ENCODE results near the gene LRSAM1.

LRSAM1 gene

DNA sequence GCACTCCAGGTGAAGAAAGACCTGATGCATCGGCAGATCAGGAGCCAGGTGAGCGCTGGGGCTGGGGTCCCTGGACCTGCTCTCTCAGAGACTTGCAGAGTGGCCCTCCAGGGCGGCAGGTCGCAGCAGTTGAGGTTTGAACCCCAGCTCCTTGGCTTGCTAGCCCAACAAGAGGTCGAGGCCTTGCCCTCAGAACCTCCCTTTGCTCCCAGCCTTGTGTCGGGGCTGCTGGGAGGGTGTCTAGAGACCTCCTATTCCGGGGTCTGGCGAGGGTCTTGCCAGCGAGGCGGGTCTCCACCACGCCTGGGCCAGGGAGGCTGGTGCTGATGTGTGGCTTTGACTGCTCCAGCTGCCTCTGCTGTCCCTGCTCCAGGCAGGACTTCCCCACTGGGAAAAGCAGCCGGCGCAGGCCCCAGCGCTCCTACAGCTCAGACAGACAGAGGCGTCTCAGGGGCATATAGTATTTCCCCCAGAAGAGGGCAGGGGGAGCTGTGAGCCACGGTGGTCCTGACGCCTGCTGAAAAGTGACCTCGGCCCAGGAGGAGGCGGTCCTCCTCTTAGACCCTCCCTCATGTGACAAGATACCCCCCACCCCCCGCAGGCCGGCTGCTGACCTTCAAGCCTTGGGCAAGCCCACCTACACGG is 38.3 kb downstream of the LRSAM1 start:
- Histone ChIP-seq H3K36me3 (ENCODE audit: low read length) (no peaks in the 10 kb centered on the region), H3F3A (ENCODE audit: insufficient read depth) (no peaks in the 10 kb centered on the region), H3K4me2 (ENCODE audit: low read depth, low read length, poor library complexity, severe bottlenecking) (no peak overlapping the region), H4K20me1 (ENCODE audit: low read depth, low read length) (no peaks in the 10 kb centered on the region), H2AFZ (ENCODE audit: low read depth, low read length, severe bottlenecking) (no peak overlapping the region), H3K27me3 (ENCODE audit: low read length) (no peaks in the 10 kb centered on the region), H3K9me3 (ENCODE audit: insufficient read depth, low read length) (no peaks in the 10 kb centered on the region), H3K4me3 (ENCODE audit: insufficient read depth, low read length, poor library complexity, severe bottlenecking) (no peak overlapping the region), H3K79me2 (ENCODE audit: insufficient read depth, low read length) (no peaks in the 10 kb centered on the region), H3K9me2 (replicated peaks; ENCODE audit: insufficient read depth, low read length) (no peaks in the 10 kb centered on the region), H3K9ac (ENCODE audit: low read length) (no peak overlapping the region), H3K27ac (ENCODE audit: low read depth, low read length) (no peak overlapping the region)
- TF ChIP-seq, protein P1, sequence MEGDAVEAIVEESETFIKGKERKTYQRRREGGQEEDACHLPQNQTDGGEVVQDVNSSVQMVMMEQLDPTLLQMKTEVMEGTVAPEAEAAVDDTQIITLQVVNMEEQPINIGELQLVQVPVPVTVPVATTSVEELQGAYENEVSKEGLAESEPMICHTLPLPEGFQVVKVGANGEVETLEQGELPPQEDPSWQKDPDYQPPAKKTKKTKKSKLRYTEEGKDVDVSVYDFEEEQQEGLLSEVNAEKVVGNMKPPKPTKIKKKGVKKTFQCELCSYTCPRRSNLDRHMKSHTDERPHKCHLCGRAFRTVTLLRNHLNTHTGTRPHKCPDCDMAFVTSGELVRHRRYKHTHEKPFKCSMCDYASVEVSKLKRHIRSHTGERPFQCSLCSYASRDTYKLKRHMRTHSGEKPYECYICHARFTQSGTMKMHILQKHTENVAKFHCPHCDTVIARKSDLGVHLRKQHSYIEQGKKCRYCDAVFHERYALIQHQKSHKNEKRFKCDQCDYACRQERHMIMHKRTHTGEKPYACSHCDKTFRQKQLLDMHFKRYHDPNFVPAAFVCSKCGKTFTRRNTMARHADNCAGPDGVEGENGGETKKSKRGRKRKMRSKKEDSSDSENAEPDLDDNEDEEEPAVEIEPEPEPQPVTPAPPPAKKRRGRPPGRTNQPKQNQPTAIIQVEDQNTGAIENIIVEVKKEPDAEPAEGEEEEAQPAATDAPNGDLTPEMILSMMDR (IDR thresholded peaks at IDR 0.05; ENCODE audit: insufficient read depth, low read length, poor library complexity, severe bottlenecking), result no peak

DNA sequence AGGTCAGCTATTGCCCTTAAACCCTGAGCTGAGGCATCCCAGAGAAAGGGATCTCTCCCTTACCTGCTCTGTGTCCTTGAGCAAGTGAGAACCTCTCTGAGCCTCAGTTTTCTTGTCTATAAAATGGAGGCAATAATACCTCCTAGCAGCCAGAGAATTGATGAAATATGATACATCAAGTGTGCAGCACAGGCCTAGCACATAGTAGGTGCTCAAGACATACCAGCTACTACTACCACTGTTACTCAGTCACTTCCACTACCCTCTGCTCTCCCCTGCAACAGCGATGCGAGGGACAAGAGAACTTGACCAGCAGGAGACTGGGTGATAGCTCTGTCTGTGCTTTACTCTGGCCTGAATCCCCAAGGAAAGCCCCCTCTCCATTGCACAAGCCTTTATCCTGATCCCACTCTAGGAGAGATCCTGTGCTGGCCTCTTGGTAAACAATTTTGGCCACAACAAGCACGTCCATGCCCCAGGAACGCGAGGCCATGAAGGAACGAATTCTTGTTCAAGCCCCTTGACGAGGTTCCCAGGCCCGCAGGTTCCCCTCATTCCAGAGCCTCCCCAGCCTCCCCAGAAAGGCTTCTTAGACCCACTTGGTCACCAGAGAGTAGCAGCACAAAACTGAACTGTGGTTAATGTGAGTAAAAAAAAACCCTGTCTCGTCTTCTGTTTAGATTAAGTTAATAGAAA is 39.4 kb downstream of the LRSAM1 start:
- H3K36me3 ChIP-seq (ENCODE audit: low read length), result no peaks in the 10 kb centered on the region
- no peak overlapping the region for H3K9ac ChIP-seq (ENCODE audit: low read length)
- no peak overlapping the region for H3K4me2 ChIP-seq (ENCODE audit: low read depth, low read length, poor library complexity, severe bottlenecking)
- no peak overlapping the region for H3K27ac ChIP-seq (ENCODE audit: low read depth, low read length)
- no peak overlapping the region for H3K4me3 ChIP-seq (ENCODE audit: insufficient read depth, low read length, poor library complexity, severe bottlenecking)
- H2AFZ ChIP-seq (ENCODE audit: low read depth, low read length, severe bottlenecking), result no peak overlapping the region
- H3F3A ChIP-seq (ENCODE audit: insufficient read depth), result no peaks in the 10 kb centered on the region
- no peaks in the 10 kb centered on the region for H3K9me3 ChIP-seq (ENCODE audit: insufficient read depth, low read length)
- H4K20me1 ChIP-seq (ENCODE audit: low read depth, low read length), result no peaks in the 10 kb centered on the region
- TF ChIP-seq, protein P1 (IDR thresholded peaks at IDR 0.05; ENCODE audit: insufficient read depth, low read length, poor library complexity, severe bottlenecking), result no peak
- TF ChIP-seq EZH2phosphoT487 (conservative IDR thresholded peaks at IDR 0.05; ENCODE audit: low read length), result no peak
- no peaks in the 10 kb centered on the region for H3K27me3 ChIP-seq (ENCODE audit: low read length)
- H3K9me2 ChIP-seq (replicated peaks; ENCODE audit: insufficient read depth, low read length), result no peaks in the 10 kb centered on the region
- no peaks in the 10 kb centered on the region for H3K79me2 ChIP-seq (ENCODE audit: insufficient read depth, low read length)

DNA sequence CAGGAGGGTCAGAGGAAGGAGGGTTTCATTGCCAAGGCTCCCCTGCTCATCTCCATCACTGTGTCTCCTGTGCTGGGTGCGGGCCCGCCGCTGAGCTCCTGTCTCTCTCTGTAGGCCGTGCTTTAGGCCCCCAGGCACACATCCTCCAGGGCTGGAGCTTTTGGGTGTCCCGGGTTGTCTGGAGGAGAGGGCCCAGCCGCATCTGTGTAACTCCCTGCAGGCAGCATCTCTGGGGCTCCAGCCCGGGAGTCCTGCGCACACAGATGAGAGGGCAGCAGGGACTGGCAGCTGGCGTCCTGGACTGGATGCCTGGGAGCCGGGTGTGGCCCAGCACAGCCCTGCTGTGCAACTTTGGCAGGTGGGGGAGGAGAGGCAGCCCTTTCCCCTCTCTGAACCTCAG is 40.2 kb downstream of the LRSAM1 start:
- no peaks in the 10 kb centered on the region for H4K20me1 ChIP-seq (ENCODE audit: low read depth, low read length)

More for the DNA sequence above, 40.2 kb downstream of the LRSAM1 start:
- no peaks in the 10 kb centered on the region for H3K79me2 ChIP-seq (ENCODE audit: insufficient read depth, low read length)
- no peak overlapping the region for H3K27ac ChIP-seq (ENCODE audit: low read depth, low read length)
- H3F3A ChIP-seq (ENCODE audit: insufficient read depth), result no peaks in the 10 kb centered on the region
- H3K4me2 ChIP-seq (ENCODE audit: low read depth, low read length, poor library complexity, severe bottlenecking), result no peak overlapping the region
- H2AFZ ChIP-seq (ENCODE audit: low read depth, low read length, severe bottlenecking), result no peak overlapping the region
- H3K9ac ChIP-seq (ENCODE audit: low read length), result no peak overlapping the region
- no peaks in the 10 kb centered on the region for H3K27me3 ChIP-seq (ENCODE audit: low read length)
- H3K9me2 ChIP-seq (replicated peaks; ENCODE audit: insufficient read depth, low read length), result no peaks in the 10 kb centered on the region
- H3K36me3 ChIP-seq (ENCODE audit: low read length), result no peaks in the 10 kb centered on the region
- TF ChIP-seq, protein P1 (IDR thresholded peaks at IDR 0.05; ENCODE audit: insufficient read depth, low read length, poor library complexity, severe bottlenecking), result no peak
- no peak for TF ChIP-seq EZH2phosphoT487 (conservative IDR thresholded peaks at IDR 0.05; ENCODE audit: low read length)
- H3K9me3 ChIP-seq (ENCODE audit: insufficient read depth, low read length), result no peaks in the 10 kb centered on the region
- no peak overlapping the region for H3K4me3 ChIP-seq (ENCODE audit: insufficient read depth, low read length, poor library complexity, severe bottlenecking)

Data from SU-DHL-6 (cell line).